ENCODE data around the gene RARS2.

GRCh38 chr6:87504441-87504840, 85.3 kb downstream of the RARS2 start:
- TF ChIP-seq EZH2 (IDR thresholded peaks at IDR 0.05; ENCODE audit: low read depth, unreplicated experiment): no peak
- TF ChIP-seq JUNB (IDR thresholded peaks at IDR 0.05; ENCODE audit: unreplicated experiment): no peak
- TF ChIP-seq CTCF (conservative IDR thresholded peaks at IDR 0.05; ENCODE audit: low read depth in 2 of 2): no peak
- TF ChIP-seq, protein P1, sequence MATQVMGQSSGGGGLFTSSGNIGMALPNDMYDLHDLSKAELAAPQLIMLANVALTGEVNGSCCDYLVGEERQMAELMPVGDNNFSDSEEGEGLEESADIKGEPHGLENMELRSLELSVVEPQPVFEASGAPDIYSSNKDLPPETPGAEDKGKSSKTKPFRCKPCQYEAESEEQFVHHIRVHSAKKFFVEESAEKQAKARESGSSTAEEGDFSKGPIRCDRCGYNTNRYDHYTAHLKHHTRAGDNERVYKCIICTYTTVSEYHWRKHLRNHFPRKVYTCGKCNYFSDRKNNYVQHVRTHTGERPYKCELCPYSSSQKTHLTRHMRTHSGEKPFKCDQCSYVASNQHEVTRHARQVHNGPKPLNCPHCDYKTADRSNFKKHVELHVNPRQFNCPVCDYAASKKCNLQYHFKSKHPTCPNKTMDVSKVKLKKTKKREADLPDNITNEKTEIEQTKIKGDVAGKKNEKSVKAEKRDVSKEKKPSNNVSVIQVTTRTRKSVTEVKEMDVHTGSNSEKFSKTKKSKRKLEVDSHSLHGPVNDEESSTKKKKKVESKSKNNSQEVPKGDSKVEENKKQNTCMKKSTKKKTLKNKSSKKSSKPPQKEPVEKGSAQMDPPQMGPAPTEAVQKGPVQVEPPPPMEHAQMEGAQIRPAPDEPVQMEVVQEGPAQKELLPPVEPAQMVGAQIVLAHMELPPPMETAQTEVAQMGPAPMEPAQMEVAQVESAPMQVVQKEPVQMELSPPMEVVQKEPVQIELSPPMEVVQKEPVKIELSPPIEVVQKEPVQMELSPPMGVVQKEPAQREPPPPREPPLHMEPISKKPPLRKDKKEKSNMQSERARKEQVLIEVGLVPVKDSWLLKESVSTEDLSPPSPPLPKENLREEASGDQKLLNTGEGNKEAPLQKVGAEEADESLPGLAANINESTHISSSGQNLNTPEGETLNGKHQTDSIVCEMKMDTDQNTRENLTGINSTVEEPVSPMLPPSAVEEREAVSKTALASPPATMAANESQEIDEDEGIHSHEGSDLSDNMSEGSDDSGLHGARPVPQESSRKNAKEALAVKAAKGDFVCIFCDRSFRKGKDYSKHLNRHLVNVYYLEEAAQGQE (IDR thresholded peaks at IDR 0.05; ENCODE audit: unreplicated experiment): no peak
- no peak for TF ChIP-seq CREB1 (CRISPR knock-in tag; IDR thresholded peaks at IDR 0.05; ENCODE audit: low read depth)
- no peak for TF ChIP-seq EZH2phosphoT487 (IDR thresholded peaks at IDR 0.05; ENCODE audit: unreplicated experiment)
- no peak for TF ChIP-seq ZNF331 (CRISPR knock-in tag; IDR thresholded peaks at IDR 0.05; ENCODE audit: low read depth)
- TF ChIP-seq ETS1 (IDR thresholded peaks at IDR 0.05): no peak
